ENCODE measurements around the gene AFAP1L2.

- no peak for TF ChIP-seq EZH2 (IDR thresholded peaks at IDR 0.05; ENCODE audit: insufficient read depth, poor library complexity, severe bottlenecking)
- TF ChIP-seq EZH2phosphoT487 (IDR thresholded peaks at IDR 0.05; ENCODE audit: insufficient read depth, low read depth): no peak
Observed at GRCh38 chr10:114437473-114438292, 33.4 kb upstream of the AFAP1L2 start.
